HepG2 (cell line): ENCODE data around the gene MRPL58. TPM values are rescaled to one million over a fixed set of nuclear protein-coding genes. Genes with fewer than 3 reads are reported as not detected.

ENCODE experiments used
- ATAC-seq: fragments of 200-7000 bp; cut with Tn5 transposase; 3 replicates; pipeline ENCODE4 v1.9.1; 2020; ENCODE audit warnings: mild to moderate bottlenecking, moderate library complexity
- BruUV-seq: library from RNA; stranded (reverse); fragments of 400-500 nt; replicated peaks from 2 replicates; lab custom pipeline; 2021; lab: Mats Ljungman, UMichigan
- CTCF ChIA-PET: fragments of 300-600 bp; formaldehyde crosslinking; extraction: SDS; loops from one replicate; lab custom pipeline; 2021; ENCODE audit warnings: low total read pairs, inconsistent platforms, low intra/inter-chr PET ratio; lab: Yijun Ruan, JAX
- POLR2A ChIA-PET: fragments of 350-600 bp; sonication (Branson Sonifier 250); formaldehyde crosslinking; loops from one replicate; lab custom pipeline; 2020; ENCODE audit warnings: antibody characterized with exemption, inconsistent platforms; lab: Yijun Ruan, JAX
- DNase-seq: peaks from one replicate; pipeline ENCODE4 v3.0.0-alpha.2; 2015; ENCODE audit warnings: low spot score
- FAIRE-seq: peaks from 3 replicates; lab custom pipeline; 2011; peaks lifted over from hg19 to GRCh38; lab: Jason Lieb, UNC
- H2AFZ ChIP-seq: one replicate; pipeline ENCODE4 v1.6.1; 2011; ENCODE audit warnings: low read length, inconsistent platforms
- H3K27ac ChIP-seq: fragments of 300-600 bp; 3 replicates; pipeline ENCODE4 v1.8.0; 2011; ENCODE audit warnings: mixed run types, mild to moderate bottlenecking, mixed read lengths, low read length, inconsistent platforms; ENCODE audit not compliant: insufficient read depth; ENCODE audit errors: extremely low read length
- H3K27me3 ChIP-seq, 2 experiments: fragments of 200-600 bp in 1 of 2; 2 replicates in 1 of 2; 3 replicates in 1 of 2; pipeline versions ENCODE4 v1.6.0 to v1.8.0; 2011; ENCODE audit warnings: low read length in 2 of 2, mild to moderate bottlenecking in 2 of 2, moderate library complexity in 2 of 2, inconsistent platforms in 1 of 2; ENCODE audit not compliant: insufficient read depth in 2 of 2, control insufficient read depth in 1 of 2
- H3K36me3 ChIP-seq, 2 experiments: fragments of 200-600 bp in 1 of 2; replicated peaks in 1 of 2; 2 replicates in 1 of 2; 3 replicates in 1 of 2; pipeline versions ENCODE4 v1.5.1 to v1.8.0; 2011; ENCODE audit warnings: low read length in 2 of 2, inconsistent platforms in 1 of 2; ENCODE audit not compliant: insufficient read depth in 2 of 2, control insufficient read depth in 1 of 2
- H3K4me1 ChIP-seq: 2 replicates; pipeline ENCODE4 v1.5.1; 2012; ENCODE audit warnings: low read length, inconsistent platforms; ENCODE audit not compliant: insufficient read depth
- H3K4me2 ChIP-seq: 2 replicates; pipeline ENCODE4 v1.6.0; 2011; ENCODE audit warnings: low read depth, low read length, inconsistent platforms
- H3K4me3 ChIP-seq, 3 experiments: fragments of 200-600 bp in 1 of 3; sonication (generic), shearing (Covaris generic) in 1 of 3; replicated peaks in 1 of 3; 2 replicates each; pipeline ENCODE4 v1.5.1; 2011 to 2016; ENCODE audit warnings: low read length in 3 of 3, inconsistent platforms in 2 of 3, low read depth in 2 of 3, mild to moderate bottlenecking in 2 of 3, control low read depth in 1 of 3, mixed read lengths in 1 of 3; ENCODE audit not compliant: insufficient read depth in 1 of 3
- H3K79me2 ChIP-seq: one replicate; pipeline ENCODE4 v1.6.1; 2011; ENCODE audit warnings: low read length, inconsistent platforms; ENCODE audit not compliant: insufficient read depth
- H3K9ac ChIP-seq: 2 replicates; pipeline ENCODE4 v1.6.0; 2011; ENCODE audit warnings: mild to moderate bottlenecking, low read depth, low read length, inconsistent platforms; ENCODE audit not compliant: insufficient read depth
- H3K9me3 ChIP-seq: 2 replicates; pipeline ENCODE4 v1.5.1; 2012; ENCODE audit warnings: mild to moderate bottlenecking, low read length
- H4K20me1 ChIP-seq: 2 replicates; pipeline ENCODE4 v1.6.0; 2011; ENCODE audit warnings: inconsistent platforms, mild to moderate bottlenecking, low read length, moderate library complexity; ENCODE audit not compliant: insufficient read depth
- CBX1 ChIP-seq: IDR thresholded peaks from one replicate; pipeline ENCODE4 v1.6.1; 2016; ENCODE audit warnings: antibody characterized with exemption, low read depth
- CTCF ChIP-seq: sonication (generic); formaldehyde crosslinking; IDR thresholded peaks from 2 replicates; pipeline ENCODE4 v1.5.0; 2020; ENCODE audit warnings: mild to moderate bottlenecking, missing genetic modification reagents, moderate library complexity
- DDIT3 ChIP-seq: sonication (generic); formaldehyde crosslinking; IDR thresholded peaks from 2 replicates; pipeline ENCODE4 v1.4.0; 2020; ENCODE audit warnings: mild to moderate bottlenecking, missing genetic modification reagents
- HDAC6 ChIP-seq: fragments of 200-600 bp; sonication (generic); IDR thresholded peaks from 2 replicates; pipeline ENCODE4 v1.7.0; 2017; ENCODE audit warnings: mild to moderate bottlenecking, antibody characterized with exemption, low read length, low read depth
- MYC ChIP-seq: sonication (generic); formaldehyde crosslinking; IDR thresholded peaks from 2 replicates; pipeline ENCODE4 v1.9.0; 2021; ENCODE audit warnings: missing genetic modification reagents, borderline replicate concordance
- NR2F1 ChIP-seq, 2 experiments: fragments of 450-650 bp in 1 of 2; formaldehyde crosslinking in 1 of 2; IDR thresholded peaks; 2 replicates each; pipeline versions ENCODE4 v1.5.0 to v1.6.1; 2016 to 2020; ENCODE audit warnings: mild to moderate bottlenecking in 1 of 2, missing compliant biosample characterization in 1 of 2, missing genetic modification reagents in 1 of 2, moderate library complexity in 1 of 2
- SKIL ChIP-seq: sonication (generic); formaldehyde crosslinking; IDR thresholded peaks from 2 replicates; pipeline ENCODE4 v1.8.0; 2022; ENCODE audit warnings: missing genetic modification reagents, mild to moderate bottlenecking, moderate library complexity, borderline replicate concordance
- SNAPC5 ChIP-seq: sonication (generic); formaldehyde crosslinking; IDR thresholded peaks from 2 replicates; pipeline ENCODE4 v1.8.1; 2023; ENCODE audit warnings: mild to moderate bottlenecking, missing genetic modification reagents, borderline replicate concordance
- ZBTB34 ChIP-seq: sonication (generic); formaldehyde crosslinking; IDR thresholded peaks from 2 replicates; pipeline ENCODE4 v1.8.0; 2022; ENCODE audit warnings: mild to moderate bottlenecking, missing genetic modification reagents
- ZNF180 ChIP-seq: sonication (generic); formaldehyde crosslinking; IDR thresholded peaks from 2 replicates; pipeline ENCODE4 v1.4.0; 2020; ENCODE audit warnings: low read depth, missing genetic modification reagents, borderline replicate concordance
- ZNF24 ChIP-seq: fragments of 450-650 bp; IDR thresholded peaks from 2 replicates; pipeline ENCODE4 v1.6.1; 2017; ENCODE audit warnings: antibody characterized with exemption, mild to moderate bottlenecking
- ZNF296 ChIP-seq: sonication (generic); formaldehyde crosslinking; conservative IDR thresholded peaks from 2 replicates; pipeline ENCODE4 v1.5.0; 2020; ENCODE audit warnings: mild to moderate bottlenecking, missing genetic modification reagents
- ZNF772 ChIP-seq: sonication (generic); formaldehyde crosslinking; IDR thresholded peaks from 2 replicates; pipeline ENCODE4 v1.5.0; 2020; ENCODE audit warnings: mild to moderate bottlenecking, missing genetic modification reagents
- ZNF781 ChIP-seq: sonication (generic); formaldehyde crosslinking; IDR thresholded peaks from 2 replicates; pipeline ENCODE4 v1.5.1; 2020; ENCODE audit warnings: borderline replicate concordance, mild to moderate bottlenecking, missing genetic modification reagents; ENCODE audit errors: not compliant biosample characterization
- ZSCAN20 ChIP-seq: sonication (generic); formaldehyde crosslinking; IDR thresholded peaks from 2 replicates; pipeline ENCODE4 v1.4.0; 2020; ENCODE audit warnings: missing genetic modification reagents, mild to moderate bottlenecking, borderline replicate concordance
- WGBS: methylation state at CpG from one replicate; pipeline ENCODE4 v1.1.6; 2017; ENCODE audit warnings: low lambda C conversion rate; 5-methylcytosine and 5-hydroxymethylcytosine counted together
- in situ Hi-C: cut with HindIII; loops from 2 replicates; pipeline ENCODE4 v1.10.0; 2017; ENCODE audit warnings: low pct_unique_long_range_greater_than_20kb; ENCODE audit not compliant: extremely low pct_ligation_motif_present
- intact Hi-C: fragments of 100-400 bp; cut with micrococcal nuclease; formaldehyde crosslinking; loops from one replicate; pipeline ENCODE4 v1.10.0; 2022; ENCODE audit not compliant: unreplicated experiment
- polyA plus RNA-seq, 8 experiments: library from polyadenylated mRNA; depleted of rRNA in 3 of 8; stranded (reverse) in 7 of 8; unstranded in 1 of 8; fragments of >200 nt; fragmentation: Illumina TruSeq in 4 of 8; extraction: Trizol in 4 of 8; gene quantifications; 2 replicates each; pipeline versions ENCODE4 v1.2.1 to v1.2.3, GENCODE V29; 2011 to 2016; ENCODE audit warnings: low read depth in 4 of 8, missing spikeins in 1 of 8, mixed read lengths in 1 of 8; ENCODE audit not compliant: insufficient read depth in 1 of 8
- total RNA-seq, 5 experiments: library from RNA; depleted of rRNA; stranded (reverse); fragments of >200 nt; fragmentation: Illumina TruSeq; extraction: Trizol; gene quantifications; 2 replicates each; pipeline ENCODE4 v1.2.3, GENCODE V29; 2016; ENCODE audit warnings: low read depth in 1 of 5

Gene MRPL58
- total and polyA plus RNA-seq, 2 of the 13 experiments (the other 11 are each of a cell fraction or from before 2014, with no cell fraction given): 44.9 to 68.9 TPM

GRCh38 chr17:74971842-74972106 lies 40.7 kb upstream of the MRPL58 start (continued):
- TF ChIP-seq SKIL (CRISPR knock-in tag) (no peak), ZBTB34 (no peak), ZSCAN20 (no peak), NR2F1 (CRISPR knock-in tag; IDR thresholded peaks at IDR 0.05) (no peak), SNAPC5 (CRISPR knock-in tag) (no peak), ZNF296 (no peak; the same call in 1 of the 2 replicates)

GRCh38 chr17:74972107-74972972 lies 40.1 kb upstream of the MRPL58 start, which contains the start of gene HID1:
Gene HID1, minus strand, starts transcription at chr17:74972759. Its CDS starts 103 bp downstream, at chr17:74972656.
- peak within 1 kb of the TSS; percentile 87 for H3K4me2 ChIP-seq
- WGBS: 0% methylated on average over 22 of the region's 95 CpGs
- CTCF ChIA-PET: no interaction called here
- TF ChIP-seq ZNF772 (CRISPR knock-in tag) (no peak), DDIT3 (no peak), HDAC6 (no peak), ZNF180 (CRISPR knock-in tag) (no peak), ZNF781 (CRISPR knock-in tag) (no peak), CTCF (0 out of 2 replicates have a peak, but pooled peaks have one; percentile 17), CBX1 (no peak), ZNF24 (no peak), MYC (CRISPR knock-in tag) (peak; percentile 55; the same call in 1 of the 2 replicates)

More at GRCh38 chr17:74972107-74972972, 40.1 kb upstream of the MRPL58 start, which contains the start of gene HID1:
- in situ Hi-C loops: no loop called here
- no peaks in the 10 kb centered on the region for H3K79me2 ChIP-seq
- POLR2A ChIA-PET: interaction anchor here (0.7 to 4.7 kb wide), 16 partner anchors 11 to 540 kb away, joined by 3 to 65 read pairs (median 6); partner anchors contain the start of genes ATP5PD, CDR2L, FDXR and GGA3
- ATAC-seq (peak; percentile 90), FAIRE-seq (no peak), DNase-seq (peak; percentile 73)
- peaks cover 54% of the 10 kb centered on the region for H3K4me1 ChIP-seq
- peaks cover 5 to 50% of the 10 kb centered on the region in 2 experiments; a peak in 4 of 5 replicates for H3K27me3 ChIP-seq
- no peaks in the 10 kb centered on the region for H3K36me3 ChIP-seq
- H3K9me3 ChIP-seq: no peaks in the 10 kb centered on the region
- H3K27ac ChIP-seq: no peak within 1 kb of the TSS
- peak within 1 kb of the TSS; percentile 40; the same call in 1 of the 2 replicates for H3K9ac ChIP-seq
- no peaks in the 10 kb centered on the region for H4K20me1 ChIP-seq
- peak within 1 kb of the TSS; percentile 67 to 83 (median 70) for H3K4me3 ChIP-seq
- H2AFZ ChIP-seq: no peak within 1 kb of the TSS
- intact Hi-C loops: no loop called here
- no TSS peak for BruUV-seq
